ENCODE results near the gene FAM229B.
A peak's percentile ranks its signal among the peaks of the same experiment; 100 is the strongest.
"Not testable (repeated sequence)": the region's sequence is repeated elsewhere in the genome, so short reads cannot be mapped to it uniquely, and the experiment has no call there.

Gene FAM229B
- 0.78 to 2.3 (median 1.6) reads per million in 3 experiments for total RNA-seq

- peak; percentile 92 for DNase-seq
Measured at GRCh38 chr6:112087136-112087911, at the start of gene FAM229B, which contains the start of gene TUBE1. Gene FAM229B (plus strand): TSS chr6:112087591. CDS start chr6:112099284, 11,693 bp downstream. Gene TUBE1 (minus strand): TSS chr6:112087482. CDS start chr6:112087434, 48 bp downstream.

GRCh38 chr6:112037783-112038216, 49.6 kb upstream of the FAM229B start:
- DNase-seq, result no peak

GRCh38 chr6:112038268-112038667, 49.1 kb upstream of the FAM229B start:
- no peak for DNase-seq

- no peak for DNase-seq
Measured at GRCh38 chr6:112038756-112039430, 48.5 kb upstream of the FAM229B start.

- no peak for DNase-seq
Measured at GRCh38 chr6:112039431-112039770, 48.0 kb upstream of the FAM229B start.

- no peak for DNase-seq
Measured at GRCh38 chr6:112040956-112041355, 46.4 kb upstream of the FAM229B start.

GRCh38 chr6:112041535-112041934, 45.9 kb upstream of the FAM229B start:
- DNase-seq, result no peak

GRCh38 chr6:112043032-112044007, 44.1 kb upstream of the FAM229B start:
- DNase-seq, result peak; percentile 88

GRCh38 chr6:112044196-112044595, 43.2 kb upstream of the FAM229B start:
- no peak for DNase-seq

- DNase-seq, result no peak
Measured at GRCh38 chr6:112044856-112045255, 42.5 kb upstream of the FAM229B start.

- DNase-seq, result not testable (repeated sequence)
Measured at GRCh38 chr6:112047523-112047922, 39.9 kb upstream of the FAM229B start.

- DNase-seq, result no peak
Measured at GRCh38 chr6:112049026-112049799, 38.2 kb upstream of the FAM229B start.

GRCh38 chr6:112049996-112050395, 37.4 kb upstream of the FAM229B start:
- DNase-seq, result no peak

- DNase-seq, result no peak
Measured at GRCh38 chr6:112050429-112050828, 37.0 kb upstream of the FAM229B start.

- DNase-seq, result not testable (repeated sequence)
Measured at GRCh38 chr6:112051251-112051740, 36.1 kb upstream of the FAM229B start.

- DNase-seq, result no peak
Measured at GRCh38 chr6:112054001-112054400, 33.4 kb upstream of the FAM229B start, which contains the start of gene CCN6. Gene CCN6 (plus strand): TSS chr6:112054104. CDS start chr6:112054358, 254 bp downstream.

GRCh38 chr6:112054555-112055190, 32.7 kb upstream of the FAM229B start:
- no peak for DNase-seq

GRCh38 chr6:112058243-112059032, 29.0 kb upstream of the FAM229B start:
- no peak for DNase-seq

- DNase-seq, result no peak
Measured at GRCh38 chr6:112061605-112062004, 25.8 kb upstream of the FAM229B start.

GRCh38 chr6:112062966-112063365, 24.4 kb upstream of the FAM229B start:
- DNase-seq, result no peak

Data from central memory CD4-positive, alpha-beta T cell (primary cell).